Measurements from ENCODE around the gene RALGAPA2. TPM values are rescaled to one million over a fixed set of nuclear protein-coding genes. Genes with fewer than 3 reads are reported as not detected.

RALGAPA2 gene
- total RNA-seq, 2 experiments from 2014 or later, result 14.3 to 17.2 TPM

GRCh38 chr20:20552076-20552475, 160.4 kb downstream of the RALGAPA2 start:
- no peak overlapping the region for H3K27ac Mint-ChIP-seq
- ChIA-PET CTCF (interaction anchor here (0.7 to 3.6 kb wide), 2 partner anchors 9 to 16 kb away, joined by 3 to 11 read pairs; no protein-coding TSS in a partner anchor), POLR2A (no interaction called here)
- TF ChIP-seq, protein P1, sequence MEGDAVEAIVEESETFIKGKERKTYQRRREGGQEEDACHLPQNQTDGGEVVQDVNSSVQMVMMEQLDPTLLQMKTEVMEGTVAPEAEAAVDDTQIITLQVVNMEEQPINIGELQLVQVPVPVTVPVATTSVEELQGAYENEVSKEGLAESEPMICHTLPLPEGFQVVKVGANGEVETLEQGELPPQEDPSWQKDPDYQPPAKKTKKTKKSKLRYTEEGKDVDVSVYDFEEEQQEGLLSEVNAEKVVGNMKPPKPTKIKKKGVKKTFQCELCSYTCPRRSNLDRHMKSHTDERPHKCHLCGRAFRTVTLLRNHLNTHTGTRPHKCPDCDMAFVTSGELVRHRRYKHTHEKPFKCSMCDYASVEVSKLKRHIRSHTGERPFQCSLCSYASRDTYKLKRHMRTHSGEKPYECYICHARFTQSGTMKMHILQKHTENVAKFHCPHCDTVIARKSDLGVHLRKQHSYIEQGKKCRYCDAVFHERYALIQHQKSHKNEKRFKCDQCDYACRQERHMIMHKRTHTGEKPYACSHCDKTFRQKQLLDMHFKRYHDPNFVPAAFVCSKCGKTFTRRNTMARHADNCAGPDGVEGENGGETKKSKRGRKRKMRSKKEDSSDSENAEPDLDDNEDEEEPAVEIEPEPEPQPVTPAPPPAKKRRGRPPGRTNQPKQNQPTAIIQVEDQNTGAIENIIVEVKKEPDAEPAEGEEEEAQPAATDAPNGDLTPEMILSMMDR (IDR thresholded peaks at IDR 0.05), result no peak
- no peak overlapping the region for H3K4me3 Mint-ChIP-seq
- intact Hi-C loops (cut with micrococcal nuclease), result no loop called here
- H3K9me3 Mint-ChIP-seq, result peaks cover 4% of the 10 kb centered on the region
- H3K36me3 Mint-ChIP-seq (ENCODE audit: low read depth), result peaks cover 16% of the 10 kb centered on the region
- DNase-seq (no peak), ATAC-seq (no peak)
- no peaks in the 10 kb centered on the region for H3K27me3 Mint-ChIP-seq
- peaks cover 23% of the 10 kb centered on the region for H3K4me1 Mint-ChIP-seq (ENCODE audit: low read depth)

DNA sequence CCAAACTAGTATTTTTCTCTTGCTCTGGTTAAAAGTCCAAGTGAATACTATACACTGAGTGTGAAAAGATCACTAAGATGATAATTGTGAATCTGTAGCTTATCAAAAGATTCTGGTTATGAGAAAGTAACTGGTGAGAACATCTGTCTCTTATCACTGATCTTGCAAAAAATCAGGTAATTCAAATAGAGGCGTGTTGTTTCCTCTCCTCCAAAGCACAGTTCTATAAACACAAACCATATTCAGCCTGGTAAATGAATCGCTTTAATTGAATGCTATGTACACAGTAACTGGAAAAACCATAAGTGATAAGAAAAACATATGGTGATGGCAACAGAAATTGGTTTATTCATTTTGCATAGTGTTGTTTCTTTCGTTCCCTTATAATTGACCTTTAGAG, 161.0 kb downstream of the RALGAPA2 start:
- TF ChIP-seq, protein P1 (IDR thresholded peaks at IDR 0.05), result no peak
- Mint-ChIP-seq H3K9me3 (peaks cover 4% of the 10 kb centered on the region), H3K4me1 (ENCODE audit: low read depth) (peaks cover 28% of the 10 kb centered on the region), H3K36me3 (ENCODE audit: low read depth) (peaks cover 16% of the 10 kb centered on the region), H3K27me3 (no peaks in the 10 kb centered on the region), H3K4me3 (no peak overlapping the region), H3K27ac (no peak overlapping the region)
- POLR2A ChIA-PET, result no interaction called here
- CTCF ChIA-PET, result interaction anchor here (1.1 to 3.6 kb wide), 2 partner anchors 9 to 15 kb away, joined by 4 to 11 read pairs; no protein-coding TSS in a partner anchor
- intact Hi-C loops (cut with micrococcal nuclease), result no loop called here
- ATAC-seq (no peak), DNase-seq (no peak)

- DNase-seq (no peak), ATAC-seq (no peak)
- intact Hi-C loops (cut with micrococcal nuclease), result no loop called here
- TF ChIP-seq, protein P1 (IDR thresholded peaks at IDR 0.05), result no peak
- Mint-ChIP-seq H3K27me3 (no peaks in the 10 kb centered on the region), H3K4me3 (no peak overlapping the region), H3K9me3 (no peaks in the 10 kb centered on the region), H3K36me3 (ENCODE audit: low read depth) (peaks cover 13% of the 10 kb centered on the region), H3K4me1 (ENCODE audit: low read depth) (peaks cover 30% of the 10 kb centered on the region), H3K27ac (no peak overlapping the region)
- ChIA-PET CTCF (interaction anchor here (3.6 kb wide), 1 partner anchor 11 kb away, joined by 11 read pairs; no protein-coding TSS in a partner anchor), POLR2A (interaction anchor here (1.4 kb wide), 1 partner anchor 12 kb away, joined by 6 read pairs; no protein-coding TSS in a partner anchor)
Measured at GRCh38 chr20:20549704-20550103, 162.7 kb downstream of the RALGAPA2 start.

DNA sequence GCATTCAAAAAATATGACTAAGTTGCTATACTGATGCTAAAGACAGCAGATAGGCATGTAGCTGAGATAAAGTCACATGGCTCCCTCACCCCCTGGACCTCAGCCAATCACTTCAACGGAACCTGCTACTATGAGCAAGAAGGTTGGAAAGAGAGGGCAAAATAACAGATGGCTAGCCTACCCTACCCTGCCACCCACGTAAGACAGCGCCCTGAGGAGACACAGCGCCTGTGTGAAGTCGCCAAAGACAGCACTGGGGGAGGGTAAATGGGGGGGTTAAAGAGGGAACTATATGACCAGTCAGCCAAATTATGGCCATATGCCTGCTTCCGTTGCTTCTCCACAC, 163.2 kb downstream of the RALGAPA2 start:
- H3K27me3 Mint-ChIP-seq, result no peaks in the 10 kb centered on the region
- no peaks in the 10 kb centered on the region for H3K9me3 Mint-ChIP-seq
- no peak overlapping the region for H3K27ac Mint-ChIP-seq
- H3K4me1 Mint-ChIP-seq (ENCODE audit: low read depth), result peaks cover 30% of the 10 kb centered on the region
- no peak overlapping the region for H3K4me3 Mint-ChIP-seq
- POLR2A ChIA-PET, result interaction anchor here (0.9 to 1.4 kb wide), 2 partner anchors 10 to 13 kb away, joined by 4 to 6 read pairs; no protein-coding TSS in a partner anchor
- TF ChIP-seq, protein P1 (IDR thresholded peaks at IDR 0.05), result no peak
- DNase-seq (no peak), ATAC-seq (no peak)
- H3K36me3 Mint-ChIP-seq (ENCODE audit: low read depth), result peaks cover 16% of the 10 kb centered on the region
- CTCF ChIA-PET, result interaction anchor here (3.6 kb wide), 1 partner anchor 11 kb away, joined by 11 read pairs; no protein-coding TSS in a partner anchor
- intact Hi-C loops (cut with micrococcal nuclease), result no loop called here

DNA sequence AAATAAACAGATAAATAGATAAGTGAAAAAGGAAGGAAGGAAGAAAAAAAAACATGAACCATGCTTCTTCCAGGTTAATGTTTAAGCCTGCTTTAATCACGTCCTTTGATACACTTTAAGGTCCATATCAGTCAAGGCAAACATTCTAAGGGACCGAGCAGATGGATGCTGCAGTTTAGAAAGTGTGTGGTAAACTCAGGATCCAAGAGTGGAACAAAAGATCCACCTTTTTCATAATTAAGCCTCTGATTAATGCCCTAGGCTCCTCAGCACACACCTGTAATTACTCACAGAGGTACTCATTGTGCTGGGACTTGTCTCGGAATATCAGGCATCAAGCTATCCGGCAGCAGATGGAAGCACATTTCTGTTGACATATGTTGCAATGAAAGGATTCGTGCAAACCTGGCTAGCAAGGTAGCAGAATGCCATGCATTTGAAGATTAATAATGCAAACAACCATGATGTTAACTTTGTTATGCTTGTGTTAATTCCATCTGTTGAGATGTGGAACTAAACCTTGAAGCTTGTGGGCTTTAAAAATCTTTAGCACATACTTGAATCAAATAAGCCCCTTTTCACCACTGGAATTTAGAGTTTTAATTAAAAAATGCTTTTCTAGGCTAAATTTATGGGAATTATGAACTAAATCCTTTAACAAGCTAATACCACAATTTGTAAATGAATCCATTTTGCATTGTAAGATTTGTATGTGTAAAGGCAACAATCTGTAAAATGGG, 163.7 kb downstream of the RALGAPA2 start:
- ATAC-seq (no peak), DNase-seq (no peak)
- intact Hi-C loops (cut with micrococcal nuclease), result no loop called here
- no peak overlapping the region for H3K27ac Mint-ChIP-seq
- POLR2A ChIA-PET, result interaction anchor here (0.9 kb wide), 1 partner anchor 11 kb away, joined by 4 read pairs; no protein-coding TSS in a partner anchor
- peaks cover 30% of the 10 kb centered on the region for H3K4me1 Mint-ChIP-seq (ENCODE audit: low read depth)
- peaks cover 18% of the 10 kb centered on the region for H3K36me3 Mint-ChIP-seq (ENCODE audit: low read depth)
- H3K9me3 Mint-ChIP-seq, result no peaks in the 10 kb centered on the region
- TF ChIP-seq, protein P1 (IDR thresholded peaks at IDR 0.05), result no peak
- H3K4me3 Mint-ChIP-seq, result no peak overlapping the region
- H3K27me3 Mint-ChIP-seq, result no peaks in the 10 kb centered on the region
- CTCF ChIA-PET, result no interaction called here
